Activated CD8-positive, alpha-beta memory T cell treated with anti-CD3 and anti-CD28 coated beads for 48 hours (primary cell): Measurements from ENCODE around the gene DHX8.

Experiments used
- DNase-seq, 3 experiments: peaks; one replicate each; pipeline ENCODE4 v3.0.0-alpha.2; 2020; ENCODE audit warnings: low read depth in 2 of 3, low spot score in 2 of 3

The DHX8 gene

GRCh38 chr17:43546319-43547188 is 62.8 kb downstream of the DHX8 start, which contains the start of gene ETV4:
Gene ETV4, minus strand, starts transcription at chr17:43546340. Its CDS starts 723 bp downstream, at chr17:43545617.
- DNase-seq, result peak; percentile 82 to 88 (median 86)

GRCh38 chr17:43547189-43547550 is 63.4 kb downstream of the DHX8 start:
- DNase-seq, result no peak

GRCh38 chr17:43547659-43548256 is 64.0 kb downstream of the DHX8 start:
- DNase-seq, result no peak

GRCh38 chr17:43548689-43549379 is 65.1 kb downstream of the DHX8 start:
- DNase-seq, result no peak

- DNase-seq, result no peak
These were observed 65.7 kb downstream of the DHX8 start for GRCh38 chr17:43549496-43549895.

GRCh38 chr17:43550754-43551153 is 67.0 kb downstream of the DHX8 start:
- DNase-seq, result no peak

- no peak for DNase-seq
These were observed 68.6 kb downstream of the DHX8 start for GRCh38 chr17:43552229-43552837.

GRCh38 chr17:43553573-43553972 is 69.8 kb downstream of the DHX8 start:
- no peak for DNase-seq

GRCh38 chr17:43554857-43555256 is 71.1 kb downstream of the DHX8 start:
- no peak for DNase-seq

- no peak for DNase-seq
These were observed 72.5 kb downstream of the DHX8 start for GRCh38 chr17:43556292-43556691.

GRCh38 chr17:43558805-43559160 is 75.0 kb downstream of the DHX8 start:
- DNase-seq, result no peak

- no peak for DNase-seq
These were observed 75.5 kb downstream of the DHX8 start for GRCh38 chr17:43559161-43559816.

GRCh38 chr17:43560461-43561427 is 77.0 kb downstream of the DHX8 start:
- DNase-seq, result no peak

GRCh38 chr17:43562679-43563599 is 79.2 kb downstream of the DHX8 start:
- DNase-seq, result no peak

- DNase-seq, result no peak
These were observed 80.1 kb downstream of the DHX8 start for GRCh38 chr17:43563600-43564594.

GRCh38 chr17:43568506-43569082 is 84.8 kb downstream of the DHX8 start:
- DNase-seq, result no peak

GRCh38 chr17:43570518-43570928 is 86.7 kb downstream of the DHX8 start:
- DNase-seq, result no peak
